PFSK-1 (cell line): Measurements from ENCODE around the gene CACNA1A.

Experiments
- FOXP2 ChIP-seq: optimal IDR thresholded peaks from 2 replicates; pipeline ENCODE3; 2011; ENCODE audit warnings: borderline replicate concordance, control low read depth, inconsistent platforms; ENCODE audit not compliant: insufficient read depth; ENCODE audit errors: extremely low read length, extremely low read depth
- POLR2AphosphoS5 ChIP-seq: IDR thresholded peaks from 2 replicates; pipeline ENCODE4 v1.6.1; 2012; ENCODE audit warnings: low read depth, mild to moderate bottlenecking, control low read depth, low read length, moderate library complexity
- SIN3A ChIP-seq: IDR thresholded peaks from 2 replicates; pipeline ENCODE4 v1.6.1; 2012; ENCODE audit warnings: mild to moderate bottlenecking, low read length, moderate library complexity, borderline replicate concordance; ENCODE audit not compliant: insufficient read depth
- TAF1 ChIP-seq: IDR thresholded peaks from 2 replicates; pipeline ENCODE4 v1.6.1; 2012; ENCODE audit warnings: low read length, control low read depth, borderline replicate concordance; ENCODE audit not compliant: insufficient read depth
- TF ChIP-seq, protein P1 (sequence below), 2 experiments: IDR thresholded peaks; 2 replicates each; pipeline versions ENCODE4 v1.6.1 to v1.8.0; 2011 to 2012; ENCODE audit warnings: low read depth in 2 of 2, low read length in 2 of 2, control low read depth in 1 of 2, inconsistent platforms in 1 of 2, mild to moderate bottlenecking in 1 of 2, moderate library complexity in 1 of 2; ENCODE audit not compliant: insufficient read depth in 1 of 2

Gene CACNA1A

DNA sequence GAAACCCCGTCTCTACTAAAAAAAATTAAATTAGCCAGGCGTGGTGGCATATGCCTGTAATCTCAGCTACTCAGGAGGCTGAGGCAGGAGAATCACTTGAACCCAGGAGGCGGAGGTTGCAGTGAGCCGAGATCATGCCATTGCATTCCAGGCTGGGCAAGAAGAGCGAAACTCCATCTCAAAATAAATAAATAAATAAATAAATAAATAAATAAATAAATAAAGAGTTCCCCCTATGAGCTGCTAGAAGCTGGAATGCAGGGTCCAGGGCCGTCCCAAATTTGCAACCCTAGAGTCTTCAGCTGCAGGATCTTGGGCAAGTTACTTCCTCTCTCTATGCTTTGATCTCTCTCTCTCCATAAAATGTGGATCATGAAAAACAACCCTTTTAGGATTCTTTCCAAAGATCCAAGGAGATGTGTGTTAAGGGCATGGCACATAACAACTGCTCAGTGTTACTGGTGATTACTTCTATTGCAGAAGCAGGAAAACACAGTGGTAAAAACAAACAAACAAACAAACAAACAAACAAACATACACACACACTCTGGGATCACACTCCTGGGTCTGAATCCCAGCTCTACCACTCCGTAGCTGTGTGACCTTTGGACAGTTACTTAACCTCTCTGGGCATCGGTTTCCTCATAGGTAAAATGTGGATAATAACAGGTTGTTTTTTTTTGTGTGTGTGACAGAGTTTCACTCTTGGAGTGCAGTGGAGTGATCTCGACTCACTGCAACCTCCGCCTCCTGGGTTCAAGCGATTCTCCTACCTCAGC lies 78.8 kb downstream of the CACNA1A start:
- TF ChIP-seq SIN3A: no peak

DNA sequence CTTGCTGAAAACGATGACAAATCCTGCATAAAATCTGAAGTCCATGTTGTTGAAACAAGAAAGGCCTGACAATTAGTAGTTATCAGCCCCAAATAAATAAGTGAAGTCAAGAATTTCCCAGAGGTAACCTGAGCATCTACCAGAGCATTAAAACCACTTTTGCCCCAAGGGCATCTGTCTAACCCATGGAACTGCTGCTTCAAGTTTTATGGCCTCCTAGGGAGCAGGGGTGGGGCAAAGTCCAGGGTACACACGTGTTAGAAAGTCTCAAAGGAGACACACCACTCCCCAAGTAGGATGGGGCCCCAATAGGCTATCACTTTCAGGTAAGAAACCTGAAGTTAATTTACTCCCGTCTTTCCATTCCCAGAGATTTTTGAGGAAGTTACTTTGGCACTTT lies 81.1 kb downstream of the CACNA1A start:
- TF ChIP-seq FOXP2 (no peak), POLR2AphosphoS5 (no peak), TAF1 (no peak), SIN3A (no peak)
- TF ChIP-seq, protein P1, sequence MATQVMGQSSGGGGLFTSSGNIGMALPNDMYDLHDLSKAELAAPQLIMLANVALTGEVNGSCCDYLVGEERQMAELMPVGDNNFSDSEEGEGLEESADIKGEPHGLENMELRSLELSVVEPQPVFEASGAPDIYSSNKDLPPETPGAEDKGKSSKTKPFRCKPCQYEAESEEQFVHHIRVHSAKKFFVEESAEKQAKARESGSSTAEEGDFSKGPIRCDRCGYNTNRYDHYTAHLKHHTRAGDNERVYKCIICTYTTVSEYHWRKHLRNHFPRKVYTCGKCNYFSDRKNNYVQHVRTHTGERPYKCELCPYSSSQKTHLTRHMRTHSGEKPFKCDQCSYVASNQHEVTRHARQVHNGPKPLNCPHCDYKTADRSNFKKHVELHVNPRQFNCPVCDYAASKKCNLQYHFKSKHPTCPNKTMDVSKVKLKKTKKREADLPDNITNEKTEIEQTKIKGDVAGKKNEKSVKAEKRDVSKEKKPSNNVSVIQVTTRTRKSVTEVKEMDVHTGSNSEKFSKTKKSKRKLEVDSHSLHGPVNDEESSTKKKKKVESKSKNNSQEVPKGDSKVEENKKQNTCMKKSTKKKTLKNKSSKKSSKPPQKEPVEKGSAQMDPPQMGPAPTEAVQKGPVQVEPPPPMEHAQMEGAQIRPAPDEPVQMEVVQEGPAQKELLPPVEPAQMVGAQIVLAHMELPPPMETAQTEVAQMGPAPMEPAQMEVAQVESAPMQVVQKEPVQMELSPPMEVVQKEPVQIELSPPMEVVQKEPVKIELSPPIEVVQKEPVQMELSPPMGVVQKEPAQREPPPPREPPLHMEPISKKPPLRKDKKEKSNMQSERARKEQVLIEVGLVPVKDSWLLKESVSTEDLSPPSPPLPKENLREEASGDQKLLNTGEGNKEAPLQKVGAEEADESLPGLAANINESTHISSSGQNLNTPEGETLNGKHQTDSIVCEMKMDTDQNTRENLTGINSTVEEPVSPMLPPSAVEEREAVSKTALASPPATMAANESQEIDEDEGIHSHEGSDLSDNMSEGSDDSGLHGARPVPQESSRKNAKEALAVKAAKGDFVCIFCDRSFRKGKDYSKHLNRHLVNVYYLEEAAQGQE (IDR thresholded peaks at IDR 0.05; ENCODE audit: insufficient read depth in 1 of 2, low read depth in 2 of 2, low read length in 2 of 2): no peak

DNA sequence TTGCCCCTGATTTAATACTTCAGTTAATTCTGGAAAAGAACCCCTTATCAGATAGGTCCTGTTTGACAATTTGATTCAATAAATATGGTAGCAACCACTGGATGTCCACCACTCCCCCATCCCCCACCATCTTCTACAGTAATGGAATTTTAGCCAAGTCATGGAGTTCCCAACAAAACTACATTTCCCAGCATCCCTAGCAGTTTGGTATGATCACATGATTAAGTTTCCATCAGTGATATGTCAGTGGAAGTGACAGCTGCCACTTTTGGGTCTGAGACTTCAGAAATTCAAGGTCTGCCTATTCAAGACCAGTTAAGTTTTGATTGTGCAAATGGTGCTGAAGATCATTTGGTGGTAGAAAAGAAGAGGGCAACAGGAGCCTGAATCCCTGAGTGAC lies 85.5 kb downstream of the CACNA1A start:
- TF ChIP-seq FOXP2 (no peak), SIN3A (no peak), TAF1 (no peak), POLR2AphosphoS5 (no peak)
- TF ChIP-seq, protein P1 (IDR thresholded peaks at IDR 0.05; ENCODE audit: insufficient read depth in 1 of 2, low read depth in 2 of 2, low read length in 2 of 2): no peak

DNA sequence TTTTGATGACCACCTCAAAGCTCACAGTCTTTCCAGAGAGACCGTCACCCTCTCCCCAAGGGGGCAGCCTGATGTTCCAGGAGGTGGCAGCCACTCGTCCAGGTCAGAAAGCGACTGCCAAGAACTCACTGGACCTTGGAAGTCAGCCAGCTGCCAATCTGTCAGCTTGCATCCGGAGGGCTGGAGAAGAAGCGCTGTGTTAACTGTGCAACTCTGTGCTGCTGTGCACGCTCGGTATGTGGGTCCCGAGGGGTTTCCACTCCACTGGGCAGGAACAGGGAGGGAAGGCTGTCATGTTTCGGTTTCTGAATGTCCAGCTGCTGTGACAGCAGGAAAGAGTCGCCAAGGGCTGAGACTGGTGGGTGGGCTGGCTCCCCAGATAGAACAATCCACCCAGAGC lies 89.2 kb downstream of the CACNA1A start:
- TF ChIP-seq, protein P1 (IDR thresholded peaks at IDR 0.05; ENCODE audit: insufficient read depth in 1 of 2, low read depth in 2 of 2, low read length in 2 of 2): 0 out of 4 replicates have a peak, but pooled peaks of 1 of the 2 experiments have one; percentile 34
- no peak for TF ChIP-seq FOXP2
- no peak for TF ChIP-seq TAF1
- no peak for TF ChIP-seq SIN3A
- TF ChIP-seq POLR2AphosphoS5: no peak

DNA sequence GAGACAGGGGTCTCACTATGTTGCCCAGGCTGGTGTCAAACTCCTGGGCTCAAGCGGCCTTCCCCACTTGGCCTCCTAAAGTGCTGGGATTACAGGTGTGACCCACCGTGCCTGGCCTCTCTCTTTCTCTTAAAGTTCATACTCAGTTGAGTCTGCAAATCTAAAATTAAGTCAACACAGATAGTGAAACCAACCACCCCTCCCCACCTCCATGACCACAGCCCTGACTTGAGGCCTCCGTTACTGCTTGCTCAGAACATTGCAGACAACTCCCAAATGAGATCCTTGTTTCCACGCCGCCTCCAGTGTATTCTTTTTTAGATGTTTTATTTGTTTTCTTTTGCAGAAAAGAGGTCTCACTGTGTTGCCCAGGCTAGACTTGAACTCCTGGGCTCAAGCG lies 94.4 kb downstream of the CACNA1A start:
- TF ChIP-seq, protein P1 (IDR thresholded peaks at IDR 0.05; ENCODE audit: insufficient read depth in 1 of 2, low read depth in 2 of 2, low read length in 2 of 2): no peak
- no peak for TF ChIP-seq TAF1
- no peak for TF ChIP-seq POLR2AphosphoS5
- no peak for TF ChIP-seq FOXP2
- TF ChIP-seq SIN3A: no peak
